ENCODE data around the gene PYCARD. TPM values are rescaled to one million over a fixed set of nuclear protein-coding genes. Genes with fewer than 3 reads are reported as not detected.

The PYCARD gene
- total RNA-seq, 1 donor, result 85.9 TPM

- TF ChIP-seq CTCF (IDR thresholded peaks at IDR 0.05; ENCODE audit: insufficient read depth, low read depth, low read length), result no peak
- DNase-seq (ENCODE audit: low read depth), result no peak
- H3K4me3 ChIP-seq (ENCODE audit: low read depth, low read length), result no peak overlapping the region
These were observed 13.2 kb downstream of the PYCARD start for GRCh38 chr16:31189412-31189778.

GRCh38 chr16:31188450-31189411, 13.8 kb downstream of the PYCARD start:
- no peak overlapping the region for H3K4me3 ChIP-seq (ENCODE audit: low read depth, low read length)
- no peak for DNase-seq (ENCODE audit: low read depth)
- TF ChIP-seq CTCF (IDR thresholded peaks at IDR 0.05; ENCODE audit: insufficient read depth, low read depth, low read length), result no peak

GRCh38 chr16:31187808-31188189, 14.8 kb downstream of the PYCARD start:
- DNase-seq (ENCODE audit: low read depth), result no peak
- no peak for TF ChIP-seq CTCF (IDR thresholded peaks at IDR 0.05; ENCODE audit: insufficient read depth, low read depth, low read length)
- no peak overlapping the region for H3K4me3 ChIP-seq (ENCODE audit: low read depth, low read length)

- DNase-seq (ENCODE audit: low read depth), result no peak
- no peak for TF ChIP-seq CTCF (IDR thresholded peaks at IDR 0.05; ENCODE audit: insufficient read depth, low read depth, low read length)
- no peak overlapping the region for H3K4me3 ChIP-seq (ENCODE audit: low read depth, low read length)
These were observed 15.4 kb downstream of the PYCARD start for GRCh38 chr16:31186930-31187807.

- H3K4me3 ChIP-seq (ENCODE audit: low read depth, low read length), result no peak overlapping the region
- DNase-seq (ENCODE audit: low read depth), result no peak
- no peak for TF ChIP-seq CTCF (IDR thresholded peaks at IDR 0.05; ENCODE audit: insufficient read depth, low read depth, low read length)
These were observed 16.4 kb downstream of the PYCARD start for GRCh38 chr16:31186176-31186575.

GRCh38 chr16:31185339-31185738, 17.2 kb downstream of the PYCARD start:
- H3K4me3 ChIP-seq (ENCODE audit: low read depth, low read length), result no peak overlapping the region
- TF ChIP-seq CTCF (IDR thresholded peaks at IDR 0.05; ENCODE audit: insufficient read depth, low read depth, low read length), result no peak
- DNase-seq (ENCODE audit: low read depth), result no peak
